RCC 7860 (cell line): ENCODE results near the gene TMEM248.
"Not testable (repeated sequence)": the region's sequence is repeated elsewhere in the genome, so short reads cannot be mapped to it uniquely, and the experiment has no call there.

Source experiments
- DNase-seq: peaks from one replicate; pipeline ENCODE4 v3.0.0-alpha.2; 2015; ENCODE audit warnings: low spot score
- FAIRE-seq: peaks from 2 replicates; lab custom pipeline; 2012; peaks lifted over from hg19 to GRCh38; lab: Jason Lieb, UNC

Gene TMEM248

GRCh38 chr7:66946545-66946944, 25.5 kb downstream of the TMEM248 start:
- no peak for FAIRE-seq
- DNase-seq, result no peak

GRCh38 chr7:66948480-66949109, 27.6 kb downstream of the TMEM248 start:
- DNase-seq, result no peak

GRCh38 chr7:66950311-66950710, 29.3 kb downstream of the TMEM248 start:
- FAIRE-seq (no peak), DNase-seq (no peak)

More at GRCh38 chr7:66948480-66949109, 27.6 kb downstream of the TMEM248 start:
- FAIRE-seq, result no peak

- DNase-seq, result no peak
- FAIRE-seq, result no peak
Measured at GRCh38 chr7:66950763-66951162, 29.7 kb downstream of the TMEM248 start.

GRCh38 chr7:66952343-66953043, 31.5 kb downstream of the TMEM248 start:
- DNase-seq (peak; percentile 92), FAIRE-seq (peak; percentile 93)

- FAIRE-seq, result no peak
- DNase-seq, result no peak
Measured at GRCh38 chr7:66953044-66953427, 32.0 kb downstream of the TMEM248 start.

- FAIRE-seq, result no peak
- no peak for DNase-seq
Measured at GRCh38 chr7:66957595-66958290, 36.7 kb downstream of the TMEM248 start.

- FAIRE-seq (no peak), DNase-seq (no peak)
Measured at GRCh38 chr7:66958538-66959350, 37.7 kb downstream of the TMEM248 start.

GRCh38 chr7:66960192-66960591, 39.2 kb downstream of the TMEM248 start:
- DNase-seq, result no peak
- FAIRE-seq, result no peak

GRCh38 chr7:66961096-66961495, 40.1 kb downstream of the TMEM248 start:
- FAIRE-seq (no peak), DNase-seq (no peak)

GRCh38 chr7:66964411-66964810, 43.4 kb downstream of the TMEM248 start:
- DNase-seq (no peak), FAIRE-seq (no peak)

GRCh38 chr7:66967029-66967428, 46.0 kb downstream of the TMEM248 start:
- DNase-seq (no peak), FAIRE-seq (no peak)

- FAIRE-seq, DNase-seq: not testable (repeated sequence)
Measured at GRCh38 chr7:66969001-66969400, 48.0 kb downstream of the TMEM248 start.

GRCh38 chr7:66970310-66970709, 49.3 kb downstream of the TMEM248 start:
- DNase-seq (no peak), FAIRE-seq (no peak)

- DNase-seq (no peak), FAIRE-seq (no peak)
Measured at GRCh38 chr7:66974986-66975590, 54.1 kb downstream of the TMEM248 start.

- not testable (repeated sequence) for DNase-seq, FAIRE-seq
Measured at GRCh38 chr7:66978312-66978711, 57.3 kb downstream of the TMEM248 start.

GRCh38 chr7:66979013-66979412, 58.0 kb downstream of the TMEM248 start:
- FAIRE-seq, DNase-seq: not testable (repeated sequence)

- not testable (repeated sequence) for DNase-seq, FAIRE-seq
Measured at GRCh38 chr7:66980336-66980735, 59.3 kb downstream of the TMEM248 start.

- not testable (repeated sequence) for DNase-seq, FAIRE-seq
Measured at GRCh38 chr7:66989552-66989951, 68.5 kb downstream of the TMEM248 start.

GRCh38 chr7:66994051-66994450, 73.0 kb downstream of the TMEM248 start:
- FAIRE-seq, DNase-seq: not testable (repeated sequence)
